ENCODE results near the gene TINAG.
"Not testable (repeated sequence)": the region's sequence is repeated elsewhere in the genome, so short reads cannot be mapped to it uniquely, and the experiment has no call there.

Gene TINAG

GRCh38 chr6:54308986-54309315 lies 710 bp downstream of the TINAG start:
- DNase-seq: no peak

DNA sequence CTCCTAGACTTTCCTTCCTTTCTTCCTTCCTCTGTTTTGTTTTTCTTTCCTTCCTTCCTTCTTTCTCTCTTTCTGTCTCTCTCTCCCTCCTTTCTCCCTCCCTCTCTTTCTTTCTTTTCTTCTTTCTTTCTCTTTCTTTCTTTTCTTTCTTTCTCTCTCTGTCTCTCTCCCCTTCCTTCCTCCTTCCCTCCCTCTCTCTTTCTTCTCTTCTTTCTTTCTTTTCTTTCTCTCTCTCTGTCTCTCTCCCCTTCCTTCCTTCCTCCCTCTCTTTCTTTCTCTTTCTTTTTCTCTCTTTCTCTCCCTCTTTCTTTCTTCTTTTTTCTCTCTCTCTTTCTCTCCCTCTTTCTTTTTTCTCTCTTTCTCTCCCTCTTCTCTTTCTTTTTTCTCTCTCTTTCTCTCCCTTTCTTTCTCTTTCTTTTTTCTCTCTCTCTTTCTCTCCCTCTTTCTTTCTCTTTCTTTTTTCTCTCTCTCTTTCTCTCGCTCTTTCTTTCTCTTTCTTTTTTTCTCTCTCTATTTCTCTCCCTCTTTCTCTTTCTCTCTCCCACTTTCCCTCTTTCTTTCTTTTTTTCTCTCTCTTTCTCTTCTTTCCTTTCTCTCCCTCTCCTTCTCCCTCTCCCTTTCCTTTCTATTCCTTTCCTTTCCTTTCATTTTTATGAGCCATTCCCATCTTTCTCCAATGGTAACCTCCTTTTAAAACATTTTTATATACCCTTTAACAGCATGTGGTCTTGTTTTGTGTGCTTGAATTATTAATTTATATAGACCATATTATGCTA lies 2.3 kb downstream of the TINAG start:
- no peak for DNase-seq

GRCh38 chr6:54315656-54316055 lies 7.4 kb downstream of the TINAG start:
- no peak for DNase-seq

DNA sequence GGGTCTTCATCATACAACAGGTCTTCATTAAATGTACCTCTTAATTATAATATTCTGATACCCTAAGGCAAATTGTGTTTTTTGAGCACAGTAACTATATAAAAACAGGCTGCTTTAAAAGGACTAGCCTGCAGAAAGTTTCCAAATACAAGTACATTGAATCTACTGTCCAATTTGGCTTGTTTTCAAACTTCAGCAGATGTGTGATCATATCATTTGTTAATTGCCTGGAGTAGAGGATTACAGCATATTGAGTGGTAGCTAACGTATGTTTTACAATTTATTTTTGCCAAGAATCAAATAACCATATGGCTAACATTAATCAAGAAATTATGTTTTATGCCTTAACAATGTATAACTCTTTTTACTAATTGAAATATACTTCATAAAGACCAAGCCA lies 12.6 kb downstream of the TINAG start:
- DNase-seq: no peak

DNA sequence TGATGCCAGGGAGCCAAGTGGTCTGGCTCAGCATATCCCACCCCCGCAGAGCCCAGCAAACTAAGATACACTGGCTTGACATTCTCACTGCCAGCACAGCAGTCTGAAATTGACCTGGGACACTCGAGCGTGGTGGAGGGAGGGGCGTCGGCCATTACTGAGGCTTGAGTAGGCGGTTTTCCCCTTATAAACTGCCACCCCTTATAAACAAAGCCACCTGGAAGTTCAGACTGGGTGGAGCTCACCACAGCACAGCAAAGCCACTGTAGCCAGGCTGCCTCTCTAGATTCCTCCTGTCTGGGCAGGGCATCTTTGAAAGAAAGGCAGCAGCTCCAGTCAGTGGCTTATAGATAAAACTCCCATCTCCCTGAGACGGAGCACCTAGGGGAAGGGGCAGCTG lies 19.4 kb downstream of the TINAG start:
- no peak for DNase-seq

GRCh38 chr6:54331571-54331970 lies 23.3 kb downstream of the TINAG start:
- not testable (repeated sequence) for DNase-seq

- DNase-seq: no peak
These were observed 27.6 kb downstream of the TINAG start for GRCh38 chr6:54335871-54336270.

DNA sequence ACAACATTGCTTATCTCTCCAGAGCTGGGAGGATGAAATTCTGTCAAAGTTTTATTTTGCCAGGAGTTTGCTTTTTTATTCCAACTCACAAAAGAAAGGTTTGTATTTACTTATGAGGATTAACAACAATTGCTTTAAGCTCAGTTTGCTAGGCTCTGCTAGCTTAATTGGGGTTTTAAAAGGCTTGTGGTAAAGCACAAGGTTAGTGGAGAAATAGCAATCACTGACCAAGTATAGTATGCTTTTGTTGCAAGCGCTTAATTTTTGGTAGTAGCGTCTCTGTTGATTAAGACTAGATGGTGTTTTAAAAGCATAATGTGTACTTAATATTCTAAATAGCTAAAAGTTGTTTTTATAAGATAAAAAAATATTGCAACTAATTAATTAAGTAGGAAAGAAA lies 45.7 kb downstream of the TINAG start:
- DNase-seq: no peak

DNA sequence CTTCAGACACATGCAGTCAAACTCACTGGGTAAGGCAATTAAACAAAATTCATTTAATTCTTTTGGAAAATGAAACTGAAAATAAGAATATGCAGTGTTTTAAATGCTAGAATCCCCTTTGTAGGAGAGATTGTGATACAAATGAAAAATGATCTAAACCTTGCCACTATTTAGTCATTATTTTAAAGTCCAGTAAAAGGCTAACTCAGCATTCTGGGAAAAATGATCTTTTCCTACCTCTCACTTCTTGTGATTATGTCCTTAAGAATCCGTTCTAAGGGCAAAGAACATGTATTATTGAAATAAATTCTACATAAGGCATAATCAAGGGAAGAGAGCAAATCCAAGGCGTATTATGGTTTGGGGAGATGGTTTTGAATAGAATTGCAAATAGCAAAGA lies 46.4 kb downstream of the TINAG start:
- no peak for DNase-seq

GRCh38 chr6:54357141-54357540 lies 48.9 kb downstream of the TINAG start:
- no peak for DNase-seq

DNA sequence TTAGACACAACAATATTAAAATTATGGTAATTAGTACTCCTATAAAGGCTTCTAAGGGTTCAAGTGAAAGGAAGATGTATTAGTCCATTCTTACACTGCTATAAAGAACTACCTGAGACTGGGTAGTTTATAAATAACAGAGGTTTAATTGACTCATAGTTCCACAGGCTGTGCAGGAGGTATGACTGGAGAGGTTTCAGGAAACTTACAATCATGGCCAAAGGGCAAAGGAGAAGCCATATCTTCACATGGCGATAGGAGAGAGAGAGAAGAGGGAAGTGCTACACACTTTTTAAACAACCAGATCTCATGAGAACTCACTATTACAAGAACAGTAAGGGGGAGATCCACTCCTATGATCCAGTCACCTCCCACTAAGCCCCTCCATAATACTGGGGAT lies 52.9 kb downstream of the TINAG start:
- no peak for DNase-seq

DNA sequence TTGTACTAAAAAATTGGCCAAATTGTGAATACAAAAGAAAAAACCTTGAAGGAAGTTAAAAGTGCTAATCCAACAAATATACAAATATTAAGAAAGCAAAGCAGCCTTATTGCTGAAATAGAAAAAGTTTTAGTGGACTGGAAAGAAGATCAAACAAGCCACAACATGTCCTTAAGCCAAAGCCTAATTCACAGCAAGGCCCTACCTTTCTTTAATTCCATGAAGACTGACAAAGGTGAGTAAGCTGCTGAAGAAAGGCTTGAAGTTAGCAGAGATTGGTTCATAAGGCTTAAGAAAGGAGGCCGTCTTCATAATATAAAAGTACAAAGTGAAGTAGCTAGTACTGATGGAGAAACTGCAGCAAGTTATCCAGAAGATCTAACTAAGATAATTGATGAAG lies 53.5 kb downstream of the TINAG start:
- DNase-seq: no peak

GRCh38 chr6:54366667-54367327 lies 58.6 kb downstream of the TINAG start:
- no peak for DNase-seq

DNA sequence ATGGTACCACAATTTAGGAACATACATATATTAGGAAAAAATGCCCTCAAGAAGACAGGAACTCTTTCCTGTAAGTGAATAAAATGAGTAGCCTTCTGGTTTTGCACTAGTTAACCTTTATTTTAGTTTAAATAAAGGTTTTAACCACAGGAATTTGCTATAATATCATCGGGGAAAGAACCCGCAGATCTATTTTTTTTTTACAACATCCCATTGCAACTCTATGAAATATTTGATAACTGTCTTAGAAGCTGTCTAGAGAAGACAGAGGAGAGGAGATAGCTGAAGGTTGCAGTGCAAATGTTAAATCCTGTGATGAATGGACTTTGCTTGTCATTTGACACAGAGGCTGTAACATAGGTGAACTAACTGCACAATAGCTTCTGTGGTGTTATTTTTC lies 69.5 kb downstream of the TINAG start:
- DNase-seq: no peak

DNA sequence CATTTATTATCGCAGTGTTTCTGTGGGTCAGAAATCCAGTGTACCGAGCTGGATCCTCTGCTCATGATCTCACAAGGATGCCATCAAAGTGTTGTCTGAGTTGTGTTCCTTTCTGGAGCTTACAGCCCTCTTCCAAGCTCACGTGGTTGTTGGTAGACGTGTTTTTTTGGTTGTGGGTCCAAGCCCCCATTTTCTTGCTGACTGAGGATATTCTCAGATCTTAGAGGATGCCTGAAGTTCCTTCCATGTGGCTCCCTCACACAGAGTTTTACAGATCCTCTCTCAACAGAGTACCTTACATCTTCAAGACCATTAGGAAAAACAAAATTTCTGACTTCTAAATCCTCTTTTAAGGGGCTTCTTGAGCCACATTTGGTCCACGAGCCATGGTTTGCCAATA lies 78.1 kb downstream of the TINAG start:
- DNase-seq: no peak

DNA sequence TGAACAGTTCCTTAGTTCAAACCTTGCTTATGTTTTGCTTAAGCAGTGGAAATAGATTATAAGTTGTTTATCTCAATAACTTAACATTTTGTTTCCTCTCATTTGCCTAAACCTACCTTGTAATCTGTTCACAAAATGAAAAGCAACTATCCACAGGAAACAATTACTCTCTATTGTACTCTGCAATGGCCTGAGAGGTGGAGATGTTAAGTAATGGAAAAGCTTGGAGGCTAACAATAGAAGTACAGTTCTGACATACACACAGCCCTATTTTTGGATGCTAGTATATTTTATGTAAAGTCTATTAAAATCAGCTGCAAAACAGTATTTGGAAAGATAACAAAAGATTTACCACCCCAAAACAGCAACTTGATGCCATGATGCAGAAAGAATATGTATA lies 82.1 kb downstream of the TINAG start:
- no peak for DNase-seq

DNA sequence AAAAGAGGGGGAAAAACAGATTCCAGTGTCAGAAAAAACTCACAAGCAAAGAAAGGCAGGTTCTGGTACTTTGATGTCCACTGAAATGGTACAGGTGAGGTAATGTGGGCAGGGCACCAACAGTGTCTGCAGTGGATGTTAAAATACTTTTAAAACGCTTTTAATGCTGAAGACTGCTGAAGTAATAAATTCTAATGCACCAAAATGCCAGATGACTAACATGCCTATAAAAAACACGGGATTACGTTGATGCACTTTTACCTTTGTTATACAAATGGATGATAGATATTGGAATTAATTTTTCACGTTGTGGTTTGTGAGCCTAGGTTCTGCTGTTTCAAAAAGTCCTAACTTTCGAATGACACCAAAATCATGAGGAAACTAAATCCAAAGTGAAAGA lies 83.3 kb downstream of the TINAG start:
- no peak for DNase-seq

GRCh38 chr6:54403096-54403495 lies 94.9 kb downstream of the TINAG start:
- no peak for DNase-seq

GRCh38 chr6:54404791-54405190 lies 96.5 kb downstream of the TINAG start:
- DNase-seq: no peak

DNA sequence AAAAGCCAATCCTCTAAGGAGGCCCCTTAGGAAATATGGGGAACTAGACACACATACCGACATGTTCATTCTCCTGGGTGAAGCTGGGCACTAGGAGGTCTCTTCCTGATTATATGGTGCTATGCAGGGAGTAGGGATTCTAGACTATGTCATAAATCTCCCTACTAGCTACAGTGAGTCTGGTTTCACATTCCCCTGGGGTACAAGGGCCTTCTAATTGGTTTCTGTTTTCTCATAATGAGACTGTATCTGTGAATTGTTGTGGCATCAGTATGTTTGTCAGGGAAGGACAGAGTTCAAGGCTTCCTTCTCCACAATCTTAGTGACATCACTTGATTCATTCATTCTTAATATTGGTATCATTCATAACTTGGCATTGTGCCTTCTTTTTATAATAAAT lies 103.5 kb downstream of the TINAG start:
- DNase-seq: no peak

DNA sequence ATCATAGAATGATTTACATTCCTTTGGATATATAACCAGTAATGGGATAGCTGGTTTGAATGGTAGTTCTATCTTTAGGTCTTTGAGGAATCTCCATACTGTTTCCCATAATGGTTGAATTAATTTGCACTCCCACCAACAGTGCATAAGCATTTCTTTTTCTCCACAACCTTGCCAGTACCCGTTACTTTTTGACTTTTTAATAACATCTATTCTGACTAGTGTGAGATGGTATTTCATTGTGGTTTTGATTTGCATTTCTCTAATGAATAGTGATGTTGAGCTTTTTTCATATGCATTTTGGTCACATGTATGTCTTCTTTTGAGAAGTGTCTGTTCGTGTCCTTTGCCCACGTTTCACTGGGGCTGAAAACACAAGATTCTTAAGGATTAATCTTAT lies 107.3 kb downstream of the TINAG start:
- DNase-seq: no peak

- DNase-seq: no peak
These were observed 111.6 kb downstream of the TINAG start for GRCh38 chr6:54419885-54420284.

DNA sequence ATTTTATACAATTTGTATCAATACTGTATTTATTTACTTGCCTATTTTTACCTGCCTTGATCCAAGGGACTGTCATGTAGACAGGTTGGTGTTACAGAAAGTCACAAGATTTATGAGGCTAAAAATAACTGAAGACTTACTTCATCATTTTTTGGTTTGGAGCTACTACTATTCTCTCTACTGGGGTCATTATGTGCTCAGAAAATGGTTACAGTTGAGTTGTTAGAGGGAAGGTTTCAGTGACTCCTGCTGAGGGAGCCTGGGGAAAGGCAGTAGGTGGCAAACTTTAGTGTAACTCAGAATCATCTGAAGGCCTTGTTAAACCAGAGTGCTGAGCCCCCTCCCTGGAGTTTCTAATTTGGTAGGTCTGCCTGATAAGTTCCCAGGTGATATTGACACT lies 118.8 kb downstream of the TINAG start:
- DNase-seq: no peak

- DNase-seq: no peak
These were observed 119.2 kb downstream of the TINAG start for GRCh38 chr6:54427396-54427937.

GRCh38 chr6:54428431-54428830 lies 120.2 kb downstream of the TINAG start:
- DNase-seq: no peak
